HL-60 (cell line): ENCODE results near the gene UIMC1.

Experiments
- POLR2AphosphoS5 ChIP-seq: IDR thresholded peaks from 2 replicates; pipeline ENCODE4 v1.6.1; 2012; ENCODE audit warnings: low read depth
- TF ChIP-seq, protein P1 (sequence below): IDR thresholded peaks from 2 replicates; pipeline ENCODE4 v1.6.1; 2012; ENCODE audit warnings: low read depth; ENCODE audit not compliant: insufficient replicate concordance

GRCh38 chr5:176934309-176934930, 72.2 kb downstream of the UIMC1 start:
- TF ChIP-seq, protein P1, sequence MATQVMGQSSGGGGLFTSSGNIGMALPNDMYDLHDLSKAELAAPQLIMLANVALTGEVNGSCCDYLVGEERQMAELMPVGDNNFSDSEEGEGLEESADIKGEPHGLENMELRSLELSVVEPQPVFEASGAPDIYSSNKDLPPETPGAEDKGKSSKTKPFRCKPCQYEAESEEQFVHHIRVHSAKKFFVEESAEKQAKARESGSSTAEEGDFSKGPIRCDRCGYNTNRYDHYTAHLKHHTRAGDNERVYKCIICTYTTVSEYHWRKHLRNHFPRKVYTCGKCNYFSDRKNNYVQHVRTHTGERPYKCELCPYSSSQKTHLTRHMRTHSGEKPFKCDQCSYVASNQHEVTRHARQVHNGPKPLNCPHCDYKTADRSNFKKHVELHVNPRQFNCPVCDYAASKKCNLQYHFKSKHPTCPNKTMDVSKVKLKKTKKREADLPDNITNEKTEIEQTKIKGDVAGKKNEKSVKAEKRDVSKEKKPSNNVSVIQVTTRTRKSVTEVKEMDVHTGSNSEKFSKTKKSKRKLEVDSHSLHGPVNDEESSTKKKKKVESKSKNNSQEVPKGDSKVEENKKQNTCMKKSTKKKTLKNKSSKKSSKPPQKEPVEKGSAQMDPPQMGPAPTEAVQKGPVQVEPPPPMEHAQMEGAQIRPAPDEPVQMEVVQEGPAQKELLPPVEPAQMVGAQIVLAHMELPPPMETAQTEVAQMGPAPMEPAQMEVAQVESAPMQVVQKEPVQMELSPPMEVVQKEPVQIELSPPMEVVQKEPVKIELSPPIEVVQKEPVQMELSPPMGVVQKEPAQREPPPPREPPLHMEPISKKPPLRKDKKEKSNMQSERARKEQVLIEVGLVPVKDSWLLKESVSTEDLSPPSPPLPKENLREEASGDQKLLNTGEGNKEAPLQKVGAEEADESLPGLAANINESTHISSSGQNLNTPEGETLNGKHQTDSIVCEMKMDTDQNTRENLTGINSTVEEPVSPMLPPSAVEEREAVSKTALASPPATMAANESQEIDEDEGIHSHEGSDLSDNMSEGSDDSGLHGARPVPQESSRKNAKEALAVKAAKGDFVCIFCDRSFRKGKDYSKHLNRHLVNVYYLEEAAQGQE: no peak
- no peak for TF ChIP-seq POLR2AphosphoS5
